ENCODE results near the gene SUMO2.
"Not testable (repeated sequence)": the region's sequence is repeated elsewhere in the genome, so short reads cannot be mapped to it uniquely, and the experiment has no call there.

The SUMO2 gene
- 57.1 to 210 (median 134) reads per million in 3 experiments for total RNA-seq

DNA sequence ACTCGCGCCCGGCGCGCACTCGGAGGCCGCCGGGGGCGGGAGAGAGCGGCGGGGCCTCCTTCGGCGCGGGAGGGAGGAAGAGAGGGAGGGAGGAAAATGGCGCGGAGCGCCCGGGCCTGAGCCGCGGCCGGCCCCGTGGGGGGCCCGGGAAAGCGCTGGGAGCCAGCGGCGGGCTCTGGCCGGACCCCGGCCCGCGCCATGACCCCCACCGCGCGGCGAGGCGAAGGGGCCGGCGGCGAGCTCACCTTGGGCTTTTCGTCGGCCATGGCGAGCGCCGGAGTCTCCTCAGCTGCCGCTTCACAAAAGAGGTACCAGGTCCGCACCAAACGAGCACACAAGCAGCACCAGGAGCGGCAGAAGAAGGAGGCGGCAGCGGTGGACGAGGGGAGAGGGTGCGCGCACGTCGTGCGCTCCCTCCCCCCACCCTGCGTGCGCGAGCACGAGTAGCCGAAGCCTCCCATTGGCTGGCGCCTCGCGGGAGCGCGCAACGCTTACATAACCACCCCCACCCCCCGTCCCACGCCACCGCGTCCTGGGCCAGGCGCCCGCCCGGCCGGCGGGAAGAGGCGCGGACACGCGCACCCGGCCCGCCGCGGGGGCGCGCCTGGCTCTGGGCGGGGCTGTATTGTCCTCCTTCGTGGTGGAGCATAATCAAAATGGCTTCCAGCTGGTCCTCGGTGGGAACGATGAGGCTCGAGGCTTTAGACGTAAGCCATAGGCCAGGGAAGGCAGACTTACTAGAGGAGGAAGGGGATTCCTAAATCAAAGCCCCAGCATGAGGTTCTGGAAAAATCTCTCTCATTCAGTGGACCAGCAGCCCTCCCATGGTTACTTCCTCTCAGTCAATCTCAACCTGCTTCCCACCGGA is at the start of gene SUMO2:
Gene SUMO2 (minus strand): TSS at position 391 of the 868 bp plus-strand sequence. CDS start 125 bp downstream, at position 266.
- DNase-seq: peak; percentile 93

DNA sequence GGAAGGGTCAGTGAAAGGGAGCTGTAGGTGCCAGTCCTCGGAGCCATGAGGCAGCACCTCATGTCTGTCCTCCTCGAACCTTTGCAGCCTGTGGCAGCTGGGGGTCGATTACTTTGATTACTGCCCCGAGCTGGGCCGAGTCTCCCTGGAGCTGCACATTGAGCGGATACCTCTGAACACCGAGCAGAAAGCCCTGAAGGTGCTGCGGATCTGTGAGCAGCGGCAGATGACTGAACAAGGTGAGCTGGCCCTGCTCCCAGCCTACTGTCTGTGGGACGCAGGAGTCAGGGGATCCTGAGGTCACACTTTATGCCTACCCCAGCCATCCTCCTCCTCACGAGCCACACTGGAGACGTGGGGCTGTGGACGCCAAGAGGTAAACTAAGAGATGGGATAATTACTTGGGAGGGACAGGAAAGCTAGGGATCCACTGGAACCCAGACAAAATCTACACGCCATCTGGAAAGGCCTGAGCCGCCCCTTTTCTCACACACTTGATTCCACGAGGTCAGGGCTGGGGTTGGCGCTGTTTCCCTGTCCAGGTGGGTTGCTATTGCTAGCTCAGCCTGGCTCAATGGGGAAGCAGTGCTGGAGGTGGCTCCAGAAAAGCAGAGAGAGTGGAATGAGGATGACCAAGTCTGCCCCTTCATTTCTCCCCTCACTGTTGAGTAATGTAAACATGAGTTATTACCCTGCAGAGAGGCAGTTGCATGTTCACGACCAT is 49.1 kb upstream of the SUMO2 start:
- DNase-seq: no peak

DNA sequence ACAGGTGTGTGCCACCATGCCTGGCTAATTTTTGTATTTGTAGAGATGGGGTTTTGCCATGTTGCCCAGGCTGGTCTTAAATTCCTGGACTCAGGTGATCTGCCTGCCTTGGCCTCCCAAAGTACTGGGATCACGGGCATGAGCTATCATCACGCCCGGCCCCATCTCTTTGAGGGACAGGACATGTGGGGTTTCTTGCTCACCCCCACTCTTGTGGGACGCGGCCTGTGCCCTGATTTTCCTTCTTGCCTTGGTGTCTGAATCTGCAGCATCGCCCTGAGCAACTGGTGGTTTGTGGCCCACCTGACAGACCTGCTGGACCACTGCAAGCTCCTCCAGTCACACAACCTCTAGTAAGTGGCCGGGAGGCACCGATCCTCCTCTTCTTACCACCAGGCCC is 48.3 kb upstream of the SUMO2 start:
- no peak for DNase-seq

DNA sequence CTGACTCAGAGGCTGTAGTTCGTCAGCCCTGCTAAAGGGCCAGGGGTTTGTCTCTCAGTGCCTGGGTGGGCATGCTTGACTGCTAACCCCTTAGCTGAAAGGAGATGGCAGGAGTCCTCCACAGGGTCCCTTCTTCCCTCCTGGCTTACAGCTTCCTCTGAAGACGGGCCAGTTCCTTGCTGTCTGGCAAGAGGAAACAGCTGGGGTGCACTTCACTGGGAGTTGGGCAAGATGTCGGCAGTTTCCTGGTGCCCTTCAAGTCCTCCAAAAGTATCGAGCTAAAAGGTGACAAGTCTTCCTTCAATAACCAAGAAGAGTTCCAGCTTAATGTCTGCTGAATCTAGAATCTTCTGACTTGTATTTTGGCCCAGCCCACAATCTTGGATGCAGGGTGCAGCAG is 46.1 kb upstream of the SUMO2 start:
- no peak for DNase-seq

DNA sequence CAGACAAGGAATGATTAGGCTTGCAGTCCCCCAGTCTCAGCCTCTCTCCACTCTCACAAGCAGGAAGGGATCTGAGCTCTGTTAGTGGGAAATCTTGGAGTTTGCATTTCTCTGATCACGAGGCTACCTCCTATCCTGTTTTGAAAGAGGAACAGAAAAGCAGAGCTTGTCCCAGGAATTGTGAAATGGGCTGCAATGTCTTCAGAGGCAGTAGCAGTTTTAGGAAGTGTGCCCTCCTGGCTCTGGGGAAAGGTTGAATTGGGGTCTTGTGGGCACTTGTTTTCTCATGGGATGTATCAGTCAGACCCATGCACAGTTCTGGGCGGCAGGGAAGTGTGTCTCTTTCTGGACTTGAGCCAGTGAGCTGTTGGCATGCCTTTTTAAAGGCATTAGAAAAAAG is 45.5 kb upstream of the SUMO2 start:
- DNase-seq: no peak

DNA sequence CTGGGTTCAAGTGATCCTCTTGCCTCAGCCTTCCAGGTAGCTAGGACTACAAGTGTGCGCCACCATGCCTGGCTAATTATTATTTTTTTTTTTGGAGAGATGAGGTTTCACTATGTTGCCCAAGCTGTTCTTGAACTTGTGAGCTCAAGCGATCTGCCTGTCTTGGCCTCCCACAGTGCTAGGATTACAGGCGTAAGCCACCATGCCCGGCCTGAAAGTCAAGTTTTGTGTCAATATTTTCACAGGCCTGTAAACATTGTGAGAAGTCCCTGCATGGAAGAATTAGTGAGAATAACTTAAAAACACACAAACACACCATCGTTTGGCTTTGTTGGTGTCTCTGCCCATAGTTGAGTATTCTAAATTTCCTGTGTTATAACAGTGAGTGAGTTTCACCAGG is 45.0 kb upstream of the SUMO2 start:
- DNase-seq: no peak

DNA sequence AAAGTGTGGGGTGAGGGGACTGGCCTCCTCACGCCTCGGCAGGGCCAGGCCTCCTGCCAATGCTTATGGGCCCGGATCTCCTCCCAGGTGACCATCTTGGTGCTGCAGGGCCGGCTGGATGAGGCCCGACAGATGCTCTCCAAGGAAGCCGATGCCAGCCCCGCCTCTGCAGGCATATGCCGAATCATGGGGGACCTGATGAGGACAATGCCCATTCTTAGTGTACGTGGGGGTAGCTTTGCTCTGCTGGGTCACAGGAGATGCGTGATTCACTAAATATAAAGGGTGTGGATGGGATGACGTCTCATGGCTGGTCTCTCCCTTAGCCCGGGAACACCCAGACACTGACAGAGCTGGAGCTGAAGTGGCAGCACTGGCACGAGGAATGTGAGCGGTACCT is 42.3 kb upstream of the SUMO2 start:
- no peak for DNase-seq

DNA sequence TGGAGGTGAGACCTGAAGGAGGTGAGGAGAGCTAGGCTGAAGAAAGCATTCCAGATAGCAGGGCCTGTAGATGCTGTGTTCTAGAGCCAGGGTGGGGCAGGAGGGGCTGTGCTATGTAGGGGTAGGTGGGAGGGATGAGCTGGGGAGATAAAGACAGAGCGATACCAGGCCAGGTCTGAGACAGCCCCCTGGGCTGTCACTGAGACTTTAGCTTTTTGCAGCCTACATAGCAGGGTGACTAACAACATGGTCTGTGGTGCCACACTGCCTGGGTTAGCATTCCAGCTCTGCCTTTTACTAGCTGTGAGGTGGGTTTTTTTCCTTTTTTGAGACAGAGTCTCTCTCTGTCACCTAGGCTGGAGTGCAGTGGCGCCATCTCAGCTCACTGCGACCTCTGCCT is 37.1 kb upstream of the SUMO2 start:
- no peak for DNase-seq

DNA sequence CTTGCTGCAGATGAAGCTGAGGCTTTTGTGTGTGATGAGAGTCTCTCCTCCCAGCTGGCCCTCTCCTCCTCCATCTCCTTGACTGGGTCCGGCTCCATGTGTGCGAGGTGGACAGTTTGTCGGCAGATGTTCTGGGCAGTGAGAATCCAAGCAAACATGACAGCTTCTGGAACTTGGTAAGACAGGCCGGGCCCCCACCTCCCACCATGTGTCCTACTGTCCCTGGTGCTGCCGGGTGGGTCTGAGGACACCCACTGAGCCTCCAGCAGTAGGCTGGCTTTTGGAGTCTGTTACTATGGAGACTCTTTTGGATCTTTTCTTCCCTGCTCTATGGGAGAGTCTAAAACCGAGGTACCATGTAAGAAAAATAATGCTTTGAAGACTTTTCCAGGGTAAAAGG is 35.4 kb upstream of the SUMO2 start:
- no peak for DNase-seq

DNA sequence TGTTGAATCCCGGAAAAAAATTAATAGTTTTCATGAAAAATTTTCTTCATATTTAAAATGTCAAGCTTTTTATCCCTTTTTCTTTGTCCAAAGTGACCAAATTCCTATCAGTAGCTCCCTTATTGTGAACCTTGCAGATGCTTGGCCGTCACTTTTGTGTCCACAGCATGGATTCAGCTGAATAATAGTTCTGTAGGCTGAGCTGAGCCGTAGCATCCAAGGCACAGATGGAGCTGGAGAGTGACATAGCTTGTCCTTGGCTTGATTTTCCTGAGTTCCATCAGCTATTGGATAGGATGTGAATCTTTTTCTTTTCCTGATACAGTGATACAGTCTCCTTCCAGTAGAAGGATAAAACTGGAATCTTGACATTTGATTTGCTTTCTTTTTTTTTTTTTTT is 26.3 kb upstream of the SUMO2 start:
- DNase-seq: no peak

DNA sequence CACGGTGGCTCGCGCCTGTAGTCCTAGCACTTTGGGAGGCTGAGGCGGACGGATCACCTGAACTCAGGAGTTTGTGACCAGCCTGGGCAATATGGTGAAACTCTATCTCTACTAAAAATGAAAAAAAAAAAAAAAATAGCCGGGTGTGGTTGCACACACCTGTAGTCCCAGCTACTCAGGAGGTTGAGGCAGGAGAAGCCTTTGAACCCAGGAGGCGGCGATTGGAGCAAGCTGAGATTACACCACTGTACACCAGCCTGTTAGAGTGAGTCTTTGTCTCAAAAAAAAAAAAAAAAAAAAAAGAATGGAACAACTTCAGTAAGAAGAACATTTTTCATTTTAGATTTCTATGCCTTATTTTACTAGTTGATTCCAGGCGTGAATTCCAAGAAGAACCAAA is 25.4 kb upstream of the SUMO2 start:
- DNase-seq: no peak

DNA sequence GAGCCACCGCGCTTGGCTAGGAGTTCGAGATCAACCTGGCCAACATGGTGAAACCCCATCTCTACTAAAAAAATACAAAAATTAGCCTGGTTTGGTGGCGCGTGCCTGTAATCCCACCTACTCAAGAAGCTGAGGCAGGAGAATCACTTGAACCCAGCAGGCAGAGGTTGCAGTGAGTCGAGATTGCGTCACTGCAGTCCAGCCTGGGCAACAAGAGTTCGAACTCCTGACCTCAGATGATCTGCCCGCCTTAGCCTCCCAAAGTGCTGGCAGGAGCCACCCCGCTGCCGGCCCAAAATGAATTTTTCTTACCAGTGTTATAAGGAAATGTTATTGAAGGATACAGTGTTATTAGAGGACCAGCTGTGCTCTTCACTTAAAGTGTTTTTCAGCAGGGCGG is 25.0 kb upstream of the SUMO2 start:
- no peak for DNase-seq

DNA sequence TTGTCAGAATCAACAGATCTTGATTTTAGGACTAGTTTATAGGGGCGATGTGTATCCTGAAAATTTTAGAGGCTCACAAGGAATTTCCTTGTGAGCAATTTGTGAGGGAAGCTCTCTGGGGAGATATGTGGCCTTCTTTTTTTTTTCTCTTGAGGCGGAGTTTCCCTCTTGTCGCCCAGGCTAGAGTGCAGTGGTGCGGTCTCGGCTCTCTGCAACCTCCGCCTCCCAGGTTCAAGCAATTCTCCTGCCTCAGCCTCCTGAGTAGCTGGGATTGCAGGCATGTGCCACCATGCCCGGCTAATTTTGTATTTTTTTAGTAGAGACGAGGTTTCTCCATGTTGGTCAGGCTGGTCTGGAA is 24.3 kb upstream of the SUMO2 start:
- not testable (repeated sequence) for DNase-seq

DNA sequence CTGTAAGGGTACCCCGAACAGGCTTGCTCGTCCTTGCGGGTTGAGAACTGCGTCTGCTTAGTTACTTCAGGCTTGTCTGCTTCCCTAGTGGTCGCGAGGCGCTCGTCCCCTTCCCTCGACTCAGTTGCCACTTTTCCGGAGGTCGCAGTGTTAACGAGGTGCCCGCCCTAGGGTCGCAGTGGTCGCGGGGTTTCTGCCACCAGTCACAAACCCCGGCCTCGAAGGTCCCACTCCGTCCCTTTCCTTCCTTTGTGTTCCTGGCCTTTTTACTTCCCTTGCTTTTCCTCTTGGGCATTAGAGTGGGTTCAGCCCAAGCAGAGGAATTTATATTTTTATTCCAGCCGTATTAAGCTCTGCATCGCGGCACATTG is 23.0 kb upstream of the SUMO2 start:
- no peak for DNase-seq

DNA sequence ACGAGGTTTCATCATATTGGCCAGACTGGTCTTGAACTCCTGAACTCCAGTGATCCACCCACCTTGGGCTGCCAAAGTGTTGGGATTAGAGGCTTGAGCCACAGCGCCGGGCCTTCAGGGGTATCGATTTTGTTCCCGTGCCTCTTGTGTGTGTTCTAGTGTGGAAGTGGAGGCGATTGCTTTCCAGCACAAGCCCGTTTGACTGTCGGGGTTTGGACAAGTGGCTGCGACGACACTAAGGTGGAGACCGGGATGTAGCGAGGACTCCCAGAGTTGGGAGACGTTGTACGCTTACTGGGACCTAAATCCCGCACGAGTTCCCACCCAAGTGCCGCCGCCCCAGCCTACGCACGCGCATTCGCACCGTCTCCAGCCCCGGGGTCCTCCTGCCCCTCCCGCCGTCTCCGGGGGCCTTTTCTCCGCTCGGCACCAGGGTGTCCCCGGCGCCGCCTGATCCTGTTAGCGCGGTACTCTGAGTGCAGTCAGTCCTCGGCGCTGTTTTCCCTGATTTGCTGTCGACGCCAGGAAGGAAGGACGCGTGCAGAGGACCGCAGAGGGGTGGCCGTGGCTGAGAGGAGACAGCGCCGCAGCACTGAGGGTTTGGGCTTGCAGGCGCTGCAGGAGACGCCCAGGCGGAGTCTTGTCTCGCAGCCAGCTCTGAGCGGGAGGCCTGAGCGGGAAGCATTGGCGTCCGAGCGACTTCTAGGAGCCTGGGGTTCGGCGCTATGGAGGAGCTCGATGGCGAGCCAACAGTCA is 22.5 kb upstream of the SUMO2 start, which contains the start of gene NUP85:
Gene NUP85 (plus strand): TSS at position 643 of the 756 bp plus-strand sequence. CDS start 83 bp downstream, at position 726.
- DNase-seq: peak; percentile 91

DNA sequence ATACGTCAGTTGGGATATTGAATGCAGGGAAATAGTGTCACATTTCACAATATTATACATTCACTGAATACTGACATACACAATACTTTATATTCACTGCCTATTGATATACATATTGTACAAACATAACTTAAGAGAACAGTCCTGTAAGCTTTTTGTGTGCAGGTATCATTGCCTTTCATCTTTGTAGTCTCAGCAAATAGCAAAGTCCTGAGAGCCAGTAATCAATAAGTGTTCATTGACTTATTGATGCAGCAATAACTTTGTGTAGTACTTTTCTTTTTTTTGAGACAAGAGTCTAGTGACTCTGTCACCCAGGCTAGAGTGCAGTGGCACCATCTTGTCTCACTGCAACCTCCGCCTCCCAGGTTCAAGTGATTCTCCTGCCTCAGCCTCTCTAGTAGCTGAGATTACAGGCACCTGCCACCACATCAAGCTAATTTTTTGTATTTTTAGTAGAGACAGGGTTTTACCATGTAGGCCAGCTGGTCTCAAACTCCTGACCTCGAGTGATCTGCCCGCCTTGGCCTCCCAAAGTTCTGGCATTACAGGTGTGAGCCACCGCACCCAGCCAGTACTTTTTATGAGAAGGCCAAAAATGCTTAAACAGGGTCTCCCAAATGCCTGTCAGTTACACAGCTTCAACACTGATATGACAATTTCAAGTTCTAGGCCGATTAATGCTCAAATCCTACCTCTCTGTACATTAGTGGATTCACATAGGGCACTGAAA is 17.3 kb upstream of the SUMO2 start:
- DNase-seq: no peak

DNA sequence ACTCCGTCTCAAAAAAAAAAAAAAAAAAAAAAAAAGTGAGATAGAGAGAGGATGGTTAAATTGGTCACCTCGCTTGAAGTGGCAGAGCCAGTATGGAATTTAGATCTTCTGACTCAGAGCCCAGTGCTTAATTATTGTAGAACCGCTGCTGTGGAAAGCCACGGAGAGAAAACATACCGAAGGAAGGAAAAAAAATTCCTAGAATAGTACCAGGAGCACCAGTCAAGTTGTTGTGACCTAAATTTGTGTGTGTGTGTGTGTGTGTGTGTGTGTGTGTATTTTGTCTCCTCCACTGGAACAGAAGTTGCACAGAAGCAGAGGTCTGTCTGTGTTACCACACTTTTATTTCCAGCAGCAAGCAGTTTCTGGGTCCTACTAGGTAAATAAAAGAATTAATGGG is 12.1 kb upstream of the SUMO2 start:
- DNase-seq: no peak

DNA sequence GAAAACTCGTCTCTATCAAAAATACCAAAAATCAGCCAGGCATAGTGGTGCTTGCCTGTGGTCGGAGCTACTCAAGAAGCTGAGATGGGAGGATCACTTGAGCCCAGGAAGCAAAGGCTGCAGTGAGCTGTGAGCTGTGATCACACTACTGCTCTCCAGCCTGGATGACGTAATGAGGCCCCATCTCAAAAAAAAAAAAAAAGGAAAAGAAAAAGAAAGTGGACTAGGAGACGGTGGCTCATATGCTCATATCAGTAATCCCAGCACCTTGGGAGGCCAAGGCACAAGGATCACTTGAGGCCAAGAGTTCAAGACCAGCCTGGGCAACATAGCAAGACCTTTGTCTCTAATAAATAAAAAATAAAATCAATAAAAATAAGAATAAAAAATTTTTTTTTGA is 8.8 kb upstream of the SUMO2 start:
- no peak for DNase-seq

DNA sequence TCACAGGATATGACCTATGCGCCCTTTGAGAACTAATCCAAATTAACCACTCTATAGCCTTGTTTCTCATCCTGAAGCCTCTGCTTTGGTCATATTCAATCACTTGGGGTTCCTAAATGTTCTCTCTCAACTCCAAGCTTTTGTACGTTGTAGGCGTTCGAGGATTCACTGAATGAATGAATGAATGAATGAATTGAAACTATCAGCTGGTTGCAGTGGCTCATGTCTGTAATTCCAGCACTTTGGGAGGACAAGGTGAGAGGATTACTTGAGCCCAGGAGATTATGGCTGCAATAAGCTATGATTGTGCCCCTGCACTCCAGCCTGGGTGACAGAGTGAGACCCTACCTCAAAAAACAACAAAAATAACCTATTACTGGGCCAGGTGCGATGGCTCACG is 5.9 kb upstream of the SUMO2 start:
- DNase-seq: no peak

DNA sequence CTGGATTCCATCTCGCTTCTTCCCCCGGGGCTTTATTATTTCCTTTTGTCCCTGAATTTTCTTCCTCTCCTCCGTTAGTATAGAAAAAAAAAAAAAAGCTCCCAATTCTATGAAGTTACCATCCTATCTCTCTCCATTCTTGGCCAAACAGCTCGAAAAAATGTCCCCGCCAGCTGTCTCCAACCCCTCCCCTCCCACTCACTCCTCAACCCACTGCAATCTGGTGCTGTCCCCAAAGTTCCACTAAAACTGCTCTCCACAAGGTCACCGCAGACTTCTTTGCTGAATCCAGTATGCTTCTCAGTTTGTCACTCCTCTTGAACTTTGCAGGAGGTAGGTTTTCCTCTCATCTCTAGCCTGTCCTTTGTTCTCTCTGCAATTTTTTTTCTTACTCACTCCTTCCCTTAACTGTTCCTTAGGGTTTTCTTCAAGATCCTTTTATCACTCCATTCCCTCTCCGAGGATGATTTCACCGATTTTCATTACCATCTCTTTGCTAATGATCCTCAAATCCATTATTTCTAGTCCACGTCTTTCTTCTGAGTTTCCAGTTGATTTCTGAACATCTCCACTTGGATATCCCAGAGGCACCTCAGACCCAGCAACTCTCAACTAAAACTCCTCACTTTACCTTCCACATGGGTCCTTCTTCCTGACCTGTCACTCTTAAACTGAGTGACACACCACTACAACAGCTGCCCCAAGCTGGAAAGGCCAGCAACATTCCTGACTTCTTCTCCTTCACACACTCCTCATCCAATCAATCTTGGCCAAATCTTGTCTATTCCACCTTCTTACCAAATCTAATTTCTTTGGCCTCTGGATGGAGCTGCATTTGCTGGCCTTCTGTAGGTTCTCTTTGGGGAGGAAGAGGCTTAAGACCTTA is 1.5 kb upstream of the SUMO2 start:
- no peak for DNase-seq

DNA sequence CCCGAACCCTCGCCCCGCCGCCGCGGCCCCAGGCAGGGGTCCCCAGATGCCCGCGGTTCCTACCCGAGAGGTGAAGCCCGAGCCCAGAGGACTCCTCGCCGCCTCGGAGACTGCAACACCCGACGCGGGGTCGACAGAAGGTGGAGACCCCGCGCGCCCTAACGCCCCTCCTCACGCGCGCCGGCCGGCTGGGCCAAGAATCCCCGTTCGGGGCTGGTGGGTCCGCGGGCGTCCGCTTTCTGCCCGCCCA is 515 bp downstream of the SUMO2 start:
- no peak for DNase-seq

All from central memory CD4-positive, alpha-beta T cell (primary cell).